Esophagus squamous epithelium (tissue), 4 donors: Measurements from ENCODE around the gene ZSWIM3.

ENCODE experiments used
- CTCF ChIP-seq, 6 experiments: fragments of 450-650 bp in 4 of 6; fragments of 200-600 bp in 2 of 6; sonication (generic) in 2 of 6; IDR thresholded peaks; one replicate each; pipeline ENCODE4 v1.5.1; 2016 to 2019; ENCODE audit warnings: antibody characterized with exemption in 6 of 6, mild to moderate bottlenecking in 4 of 6, moderate library complexity in 4 of 6
- POLR2A ChIP-seq, 4 donors: fragments of 450-650 bp; IDR thresholded peaks; one replicate each; pipeline ENCODE4 v1.6.1; 2017; ENCODE audit warnings: antibody characterized with exemption in 4 of 4, mild to moderate bottlenecking in 4 of 4, moderate library complexity in 3 of 4

- TF ChIP-seq CTCF (IDR thresholded peaks at IDR 0.05) (no peak), POLR2A (IDR thresholded peaks at IDR 0.05) (no peak)
Observed at GRCh38 chr20:45896641-45897161, 39.3 kb downstream of the ZSWIM3 start.
